ENCODE measurements around the gene FRAT1.

GRCh38 chr10:97280783-97281182, 38.3 kb upstream of the FRAT1 start:
- no peak for TF ChIP-seq CTCF (IDR thresholded peaks at IDR 0.05)
- no peak for TF ChIP-seq POLR2A (IDR thresholded peaks at IDR 0.05)
